ENCODE measurements around the gene ESYT1. TPM values are rescaled to one million over a fixed set of nuclear protein-coding genes. Genes with fewer than 3 reads are reported as not detected.

ESYT1 gene, protein sequence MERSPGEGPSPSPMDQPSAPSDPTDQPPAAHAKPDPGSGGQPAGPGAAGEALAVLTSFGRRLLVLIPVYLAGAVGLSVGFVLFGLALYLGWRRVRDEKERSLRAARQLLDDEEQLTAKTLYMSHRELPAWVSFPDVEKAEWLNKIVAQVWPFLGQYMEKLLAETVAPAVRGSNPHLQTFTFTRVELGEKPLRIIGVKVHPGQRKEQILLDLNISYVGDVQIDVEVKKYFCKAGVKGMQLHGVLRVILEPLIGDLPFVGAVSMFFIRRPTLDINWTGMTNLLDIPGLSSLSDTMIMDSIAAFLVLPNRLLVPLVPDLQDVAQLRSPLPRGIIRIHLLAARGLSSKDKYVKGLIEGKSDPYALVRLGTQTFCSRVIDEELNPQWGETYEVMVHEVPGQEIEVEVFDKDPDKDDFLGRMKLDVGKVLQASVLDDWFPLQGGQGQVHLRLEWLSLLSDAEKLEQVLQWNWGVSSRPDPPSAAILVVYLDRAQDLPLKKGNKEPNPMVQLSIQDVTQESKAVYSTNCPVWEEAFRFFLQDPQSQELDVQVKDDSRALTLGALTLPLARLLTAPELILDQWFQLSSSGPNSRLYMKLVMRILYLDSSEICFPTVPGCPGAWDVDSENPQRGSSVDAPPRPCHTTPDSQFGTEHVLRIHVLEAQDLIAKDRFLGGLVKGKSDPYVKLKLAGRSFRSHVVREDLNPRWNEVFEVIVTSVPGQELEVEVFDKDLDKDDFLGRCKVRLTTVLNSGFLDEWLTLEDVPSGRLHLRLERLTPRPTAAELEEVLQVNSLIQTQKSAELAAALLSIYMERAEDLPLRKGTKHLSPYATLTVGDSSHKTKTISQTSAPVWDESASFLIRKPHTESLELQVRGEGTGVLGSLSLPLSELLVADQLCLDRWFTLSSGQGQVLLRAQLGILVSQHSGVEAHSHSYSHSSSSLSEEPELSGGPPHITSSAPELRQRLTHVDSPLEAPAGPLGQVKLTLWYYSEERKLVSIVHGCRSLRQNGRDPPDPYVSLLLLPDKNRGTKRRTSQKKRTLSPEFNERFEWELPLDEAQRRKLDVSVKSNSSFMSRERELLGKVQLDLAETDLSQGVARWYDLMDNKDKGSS
- 275 and 388 TPM in 2 replicates for total RNA-seq

GRCh38 chr12:56127888-56128669, at the start of gene ESYT1:
Gene ESYT1, plus strand, starts transcription at chr12:56128267. Its CDS starts 53 bp downstream, at chr12:56128320.

GRCh38 chr12:56079723-56080555, 48.1 kb upstream of the ESYT1 start, which contains the start of gene ERBB3:
Gene ERBB3, plus strand, starts transcription at chr12:56080165. Its CDS starts 136 bp downstream, at chr12:56080301.

GRCh38 chr12:56104109-56104814, 23.8 kb upstream of the ESYT1 start, which contains the start of gene PA2G4:
Gene PA2G4, plus strand, starts transcription at chr12:56104559. Its CDS starts 179 bp downstream, at chr12:56104738.

GRCh38 chr12:56116267-56117081, 11.6 kb upstream of the ESYT1 start, which contains the start of gene RPL41:
Gene RPL41, plus strand, starts transcription at chr12:56116633.

DNA sequence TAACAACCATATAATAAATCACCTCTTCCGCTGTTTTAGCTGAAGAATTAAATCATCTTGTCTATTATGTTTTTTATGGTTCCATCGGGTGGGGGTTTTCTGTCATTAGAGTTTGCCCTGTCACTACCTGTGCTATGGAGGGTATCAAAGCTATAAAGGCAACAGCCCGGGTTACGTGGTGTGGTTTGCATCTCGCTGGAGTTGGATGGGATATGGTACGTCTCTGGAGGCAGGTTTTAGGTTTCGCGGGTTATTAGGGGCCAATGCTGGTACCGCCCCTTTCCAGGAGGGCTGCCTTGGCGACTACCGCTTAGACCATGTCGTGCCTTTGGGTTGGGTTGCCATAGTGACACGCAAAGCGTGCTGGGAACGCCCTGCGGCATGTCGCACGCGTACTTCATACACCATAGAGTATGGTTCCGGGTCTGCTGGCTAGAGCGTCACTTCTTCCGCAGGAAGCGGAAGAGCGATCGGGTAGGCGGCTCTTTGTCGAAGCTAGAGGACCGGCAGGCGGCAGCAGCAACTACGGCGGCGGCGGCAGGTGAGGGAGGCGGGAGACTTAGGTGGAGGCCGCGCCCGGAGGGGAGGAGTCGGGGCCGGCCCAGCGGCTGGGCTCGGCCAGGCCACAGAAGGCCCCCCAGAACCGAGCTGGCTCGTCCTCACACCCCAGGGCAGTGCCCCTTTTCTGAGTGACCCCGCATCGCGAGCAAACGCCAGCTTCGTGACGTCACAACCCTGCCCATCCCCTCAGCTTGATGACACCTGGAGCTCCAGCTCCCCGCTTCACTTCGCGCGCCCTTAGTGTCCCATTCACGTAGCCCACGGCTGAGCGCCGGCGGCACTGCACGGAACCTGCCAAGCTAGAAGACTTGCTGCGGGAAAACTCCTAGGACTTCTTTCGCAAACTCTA, 10.0 kb upstream of the ESYT1 start, which contains the start of gene ZC3H10:
Gene ZC3H10 (plus strand): TSS at position 489 of the 910 bp plus-strand sequence. CDS start 2,297 bp downstream, outside the sequence.

DNA sequence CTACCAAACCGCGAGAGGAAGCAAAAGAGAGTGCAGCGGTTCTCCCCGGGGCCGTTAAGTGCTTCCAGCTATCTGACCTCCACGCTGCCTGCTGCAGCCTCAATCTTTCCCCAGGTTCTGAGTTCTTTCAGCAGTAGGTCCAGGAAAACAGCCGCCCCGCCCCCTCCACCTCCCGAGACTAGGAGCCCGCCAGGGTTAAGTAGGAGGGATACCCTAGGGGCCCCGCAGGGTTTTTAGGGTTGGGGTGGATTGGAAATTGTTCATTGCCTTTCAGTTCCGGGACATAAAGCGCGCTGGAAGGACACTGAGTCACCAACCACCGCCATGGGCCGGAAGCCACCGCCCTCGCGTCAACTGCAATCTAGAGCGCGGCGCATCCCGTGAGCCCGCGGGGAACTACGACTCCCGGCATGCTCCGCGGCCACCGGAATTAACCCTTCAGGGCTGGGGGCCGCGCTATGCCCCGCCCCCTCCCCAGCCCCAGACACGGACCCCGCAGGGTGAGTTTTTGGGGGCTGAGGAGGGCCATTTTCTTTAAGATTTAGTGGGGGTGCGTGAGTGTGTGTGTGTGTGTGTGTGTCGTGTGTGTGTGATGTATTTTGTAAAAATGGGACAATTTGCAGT, 24.2 kb downstream of the ESYT1 start, which contains the start of gene MYL6B:
Gene MYL6B (plus strand): TSS at position 456 of the 624 bp plus-strand sequence. CDS start 1,332 bp downstream, outside the sequence.

GRCh38 chr12:56158029-56158925, 30.2 kb downstream of the ESYT1 start, which contains the start of gene MYL6:
Gene MYL6, plus strand, starts transcription at chr12:56158359. Its CDS starts 43 bp downstream, at chr12:56158402.

DNA sequence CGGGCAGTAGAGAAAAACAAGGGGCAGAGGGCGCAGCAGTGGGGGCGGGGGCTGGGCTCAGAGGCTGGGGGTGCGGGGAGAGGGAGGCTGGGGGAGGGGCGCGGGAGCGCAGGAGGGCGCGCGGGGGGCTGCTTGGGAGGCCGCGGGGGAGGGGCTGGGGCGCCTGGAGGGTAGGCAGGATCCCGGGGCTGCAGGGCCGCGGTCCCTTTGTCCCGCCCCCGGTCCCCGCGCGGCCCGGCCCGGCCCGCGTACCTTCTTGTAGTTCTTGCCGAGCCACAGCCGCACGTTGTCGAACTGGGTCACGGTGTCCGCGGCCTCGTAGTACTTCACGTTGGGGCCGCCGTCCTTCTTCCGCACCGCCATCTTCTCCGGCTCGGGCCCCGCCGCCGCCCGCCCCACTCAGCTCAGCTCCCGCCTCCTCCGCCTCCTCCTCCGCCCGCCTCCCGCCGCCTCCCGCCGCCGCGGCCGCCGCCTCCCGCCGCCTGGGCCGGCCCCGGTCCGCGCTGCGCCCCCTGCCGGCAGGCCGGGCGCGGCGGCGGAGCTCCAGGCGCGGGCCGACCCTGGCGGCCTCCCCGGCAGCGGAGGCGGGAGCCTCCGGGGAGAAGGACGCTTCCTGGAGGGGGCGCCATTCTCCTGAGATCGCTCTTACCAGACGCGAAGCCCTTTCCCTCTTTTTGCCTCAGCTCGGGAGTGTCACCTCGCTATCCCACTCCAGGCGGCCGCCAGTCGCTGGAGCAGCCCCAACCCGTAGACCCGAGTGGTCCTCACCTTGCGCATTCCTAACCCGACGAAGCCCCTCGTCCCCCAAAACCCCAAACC, 61.2 kb downstream of the ESYT1 start, which contains the start of gene SMARCC2:
Gene SMARCC2 (minus strand): TSS at position 385 of the 819 bp plus-strand sequence. CDS start 22 bp downstream, at position 363.

Other genes with a start within 250 kb of the ESYT1 start
- 26.8 and 30.8 TPM in 2 replicates for gene PYM1, start 200.4 kb upstream of the ESYT1 start, total RNA-seq
- 16.5 and 23.8 TPM in 2 replicates for gene DGKA, start 197.1 kb upstream of the ESYT1 start, total RNA-seq
- 0.60 and 0.76 TPM in 2 replicates for gene PMEL, start 162.2 kb upstream of the ESYT1 start, total RNA-seq
- 13.7 and 17.3 TPM in 2 replicates for gene CDK2, start 161.4 kb upstream of the ESYT1 start, total RNA-seq
- gene RAB5B, start 154.2 kb upstream of the ESYT1 start, total RNA-seq, result 42.5 and 47.5 TPM in 2 replicates
- 9.2 and 9.4 TPM in 2 replicates for gene SUOX, start 131.0 kb upstream of the ESYT1 start, total RNA-seq
- 0.22 and 0.43 TPM in 2 replicates for gene IKZF4, start 107.2 kb upstream of the ESYT1 start, total RNA-seq
- gene RPS26, start 86.3 kb upstream of the ESYT1 start, total RNA-seq, result 108 and 138 TPM in 2 replicates
- gene ERBB3, start 48.1 kb upstream of the ESYT1 start, total RNA-seq, result 0.17 and 0.33 TPM in 2 replicates
- gene PA2G4, start 23.7 kb upstream of the ESYT1 start, total RNA-seq, result 89.3 and 132 TPM in 2 replicates
- 2,570 and 2,853 TPM in 2 replicates for gene RPL41, start 11.6 kb upstream of the ESYT1 start, total RNA-seq
- gene ZC3H10, start 10.0 kb upstream of the ESYT1 start, total RNA-seq, result 5.1 and 6.6 TPM in 2 replicates
- gene MYL6B, start 24.3 kb downstream of the ESYT1 start, total RNA-seq, result 70.9 and 81.7 TPM in 2 replicates
- gene MYL6, start 30.1 kb downstream of the ESYT1 start, total RNA-seq, result 2,087 and 3,488 TPM in 2 replicates
- gene SMARCC2, start 61.2 kb downstream of the ESYT1 start, total RNA-seq, result 42.8 and 46.9 TPM in 2 replicates
- gene RNF41, start 93.7 kb downstream of the ESYT1 start, total RNA-seq, result 69.8 and 77.7 TPM in 2 replicates
- gene NABP2, start 96.1 kb downstream of the ESYT1 start, total RNA-seq, result 16.1 and 19.8 TPM in 2 replicates
- gene SLC39A5, start 101.8 kb downstream of the ESYT1 start, total RNA-seq, result 0.09 TPM in 1 of 2 replicates, not detected in the other
- 10.1 and 12.2 TPM in 2 replicates for gene ANKRD52, start 130.1 kb downstream of the ESYT1 start, total RNA-seq
- 8.6 and 9.0 TPM in 2 replicates for gene COQ10A, start 138.7 kb downstream of the ESYT1 start, total RNA-seq
- 94.5 and 111 TPM in 2 replicates for gene CS, start 172.1 kb downstream of the ESYT1 start, total RNA-seq
- 61.3 and 67.6 TPM in 2 replicates for gene CNPY2, start 187.7 kb downstream of the ESYT1 start, total RNA-seq
- 9.6 and 15.1 TPM in 2 replicates for gene PAN2, start 205.7 kb downstream of the ESYT1 start, total RNA-seq
- gene IL23A, start 210.6 kb downstream of the ESYT1 start, total RNA-seq, result 0.11 TPM in 1 of 2 replicates, not detected in the other
- 65.0 and 72.6 TPM in 2 replicates for gene STAT2, start 231.8 kb downstream of the ESYT1 start, total RNA-seq
- gene APOF, start 234.6 kb downstream of the ESYT1 start, total RNA-seq, result not detected in 2 replicates

Measured in dermis lymphatic vessel endothelial cell (primary cell).